Stimulated activated naive CD4-positive, alpha-beta T cell treated with Interleukin-2 at 50 U/mL for 16 hours (primary cell): ENCODE results near the gene MANEA.
"Not testable (repeated sequence)": the region's sequence is repeated elsewhere in the genome, so short reads cannot be mapped to it uniquely, and the experiment has no call there.

Source experiments
- DNase-seq: peaks from one replicate; lab custom pipeline; 2025; lab: John Stamatoyannopoulos, UW

Gene MANEA

GRCh38 chr6:95577304-95578105, at the start of gene MANEA:
MANEA (plus strand) TSS chr6:95577535; CDS start chr6:95586440, 8,905 bp downstream.
- DNase-seq: peak; percentile 87

GRCh38 chr6:95529762-95530161, 47.6 kb upstream of the MANEA start:
- no peak for DNase-seq

- no peak for DNase-seq
These were observed 47.0 kb upstream of the MANEA start for GRCh38 chr6:95530176-95530819.

- no peak for DNase-seq
These were observed 33.5 kb upstream of the MANEA start for GRCh38 chr6:95543798-95544197.

- no peak for DNase-seq
These were observed 32.7 kb upstream of the MANEA start for GRCh38 chr6:95544517-95545225.

GRCh38 chr6:95545226-95545625, 32.1 kb upstream of the MANEA start:
- DNase-seq: no peak

- DNase-seq: no peak
These were observed 31.6 kb upstream of the MANEA start for GRCh38 chr6:95545686-95546085.

GRCh38 chr6:95546148-95546547, 31.2 kb upstream of the MANEA start:
- no peak for DNase-seq

GRCh38 chr6:95547043-95547442, 30.3 kb upstream of the MANEA start:
- no peak for DNase-seq

- DNase-seq: no peak
These were observed 29.0 kb upstream of the MANEA start for GRCh38 chr6:95548188-95548786.

GRCh38 chr6:95551678-95552324, 25.5 kb upstream of the MANEA start:
- DNase-seq: no peak

- DNase-seq: no peak
These were observed 23.5 kb upstream of the MANEA start for GRCh38 chr6:95553880-95554279.

- not testable (repeated sequence) for DNase-seq
These were observed 16.4 kb upstream of the MANEA start for GRCh38 chr6:95560956-95561355.

GRCh38 chr6:95569560-95569959, 7.8 kb upstream of the MANEA start:
- DNase-seq: no peak

- no peak for DNase-seq
These were observed 5.2 kb upstream of the MANEA start for GRCh38 chr6:95572098-95572497.

- DNase-seq: no peak
These were observed 2.5 kb upstream of the MANEA start for GRCh38 chr6:95574811-95575210.

GRCh38 chr6:95576218-95576997, 927 bp upstream of the MANEA start:
- DNase-seq: no peak

- DNase-seq: no peak
These were observed 384 bp upstream of the MANEA start for GRCh38 chr6:95576998-95577303.

GRCh38 chr6:95578106-95578410, 723 bp downstream of the MANEA start:
- DNase-seq: no peak

GRCh38 chr6:95581073-95581472, 3.7 kb downstream of the MANEA start:
- no peak for DNase-seq

GRCh38 chr6:95584226-95584625, 6.9 kb downstream of the MANEA start:
- not testable (repeated sequence) for DNase-seq

- DNase-seq: no peak
These were observed 10.7 kb downstream of the MANEA start for GRCh38 chr6:95587989-95588388.
